Midbrain (tissue), 1 donor: ENCODE data around the gene RNF5.
"Not testable (repeated sequence)": the region's sequence is repeated elsewhere in the genome, so short reads cannot be mapped to it uniquely, and the experiment has no call there.

Experiments
- DNase-seq: peaks from one replicate; lab custom pipeline; 2025; lab: John Stamatoyannopoulos, UW

The RNF5 gene

DNA sequence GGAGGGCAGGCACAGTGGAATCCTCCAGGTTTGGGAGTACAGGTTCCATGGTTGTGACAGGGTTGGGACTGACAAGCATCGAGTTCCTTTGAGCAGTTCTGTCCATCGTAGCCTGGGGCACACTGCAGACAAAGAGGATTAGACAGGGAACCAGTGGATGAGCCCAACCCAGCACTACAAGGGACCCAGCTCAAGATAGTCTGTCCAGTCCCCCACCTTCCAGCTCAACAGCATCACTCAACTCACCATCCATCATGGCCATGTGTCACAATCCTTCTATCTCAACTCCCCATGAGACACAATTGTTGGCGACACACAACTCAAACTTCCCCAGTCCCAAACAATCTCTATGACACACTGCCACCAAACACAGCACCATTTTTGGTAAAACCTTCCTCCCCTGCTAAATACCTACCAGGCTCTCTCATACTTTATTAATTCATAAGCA is 26.1 kb downstream of the RNF5 start:
- DNase-seq, result no peak

DNA sequence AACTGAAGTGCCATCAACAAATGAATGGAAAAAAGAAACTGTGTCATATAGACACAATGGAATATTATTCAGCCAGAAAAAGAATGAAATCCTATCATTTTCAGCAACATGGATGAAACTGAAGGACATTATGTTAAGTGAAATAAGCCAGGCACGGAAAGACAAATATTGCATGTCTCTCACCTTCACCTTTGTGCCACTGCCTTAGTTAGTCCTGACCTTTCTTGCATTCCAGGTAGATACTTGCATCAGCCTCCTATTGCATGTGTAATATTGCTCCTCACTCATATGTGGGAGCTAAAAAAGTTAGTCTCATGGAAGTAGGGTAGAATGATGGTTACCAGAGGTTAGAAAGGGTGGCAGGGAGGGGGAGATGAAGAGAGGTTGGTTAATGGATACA is 30.8 kb downstream of the RNF5 start:
- no peak for DNase-seq

- no peak for DNase-seq
Observed at GRCh38 chr6:32210191-32210601, 32.0 kb downstream of the RNF5 start.

GRCh38 chr6:32211432-32211831 is 33.2 kb downstream of the RNF5 start:
- DNase-seq, result not testable (repeated sequence)

DNA sequence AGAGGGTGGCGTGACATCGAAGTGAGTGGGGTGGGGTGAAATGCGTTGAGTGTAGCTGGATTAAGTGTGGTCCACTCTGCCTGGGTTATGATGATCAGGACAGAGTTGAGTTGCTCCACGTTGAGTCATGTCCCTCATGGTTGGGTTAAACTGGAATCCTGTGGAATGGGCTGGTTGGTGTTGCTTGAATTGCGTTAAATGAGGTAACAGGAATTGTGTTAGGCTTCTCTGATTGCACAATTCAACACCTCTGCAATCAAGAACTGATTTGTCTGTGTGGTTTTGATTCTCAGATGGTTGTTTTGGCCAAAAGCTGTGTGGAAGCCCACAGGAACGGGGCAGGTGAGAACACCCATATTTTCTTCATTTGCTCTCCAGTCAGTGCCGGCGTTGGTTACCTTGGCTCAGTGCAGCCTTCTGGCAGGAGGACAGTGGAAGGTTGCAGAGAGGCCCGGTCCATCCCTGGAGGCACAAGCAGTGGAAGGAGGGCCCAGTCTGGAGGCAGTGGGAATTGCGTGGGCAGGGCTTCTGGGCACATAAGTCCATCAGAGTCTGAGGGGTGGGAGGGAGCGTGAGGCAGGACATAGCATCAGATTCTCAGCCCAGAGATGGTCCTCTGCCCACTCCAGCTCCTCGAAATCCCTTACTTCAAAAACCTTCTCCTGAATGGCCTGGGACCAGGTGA is 34.0 kb downstream of the RNF5 start:
- no peak for DNase-seq

GRCh38 chr6:32213649-32214048 is 35.4 kb downstream of the RNF5 start:
- DNase-seq, result no peak

GRCh38 chr6:32214126-32214525 is 35.9 kb downstream of the RNF5 start:
- DNase-seq, result no peak

- no peak for DNase-seq
Observed at GRCh38 chr6:32215617-32216016, 37.4 kb downstream of the RNF5 start.

GRCh38 chr6:32216285-32216684 is 38.1 kb downstream of the RNF5 start:
- DNase-seq, result no peak

GRCh38 chr6:32216998-32217397 is 38.8 kb downstream of the RNF5 start:
- DNase-seq, result no peak

- no peak for DNase-seq
Observed at GRCh38 chr6:32218167-32218566, 40.0 kb downstream of the RNF5 start.

DNA sequence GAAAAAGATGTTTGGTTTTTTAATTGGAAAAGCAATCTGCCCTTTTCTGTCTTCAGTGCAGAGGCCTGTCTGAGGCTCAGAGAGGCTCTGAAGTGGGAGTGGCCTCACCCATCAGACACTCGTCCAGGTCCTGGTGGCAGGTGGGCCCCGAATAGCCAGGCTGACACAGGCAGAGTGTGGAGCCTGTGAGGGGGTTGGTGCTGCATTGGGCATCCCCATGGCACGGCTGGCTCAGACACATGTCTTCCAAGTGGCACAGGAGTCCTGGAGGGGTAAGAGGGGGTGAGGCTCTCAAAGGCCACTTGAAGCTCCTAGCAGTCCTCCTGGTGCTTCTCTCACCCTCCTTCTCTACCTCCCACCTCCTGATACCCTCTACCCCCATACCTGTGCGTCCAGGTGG is 41.8 kb downstream of the RNF5 start:
- DNase-seq, result no peak

DNA sequence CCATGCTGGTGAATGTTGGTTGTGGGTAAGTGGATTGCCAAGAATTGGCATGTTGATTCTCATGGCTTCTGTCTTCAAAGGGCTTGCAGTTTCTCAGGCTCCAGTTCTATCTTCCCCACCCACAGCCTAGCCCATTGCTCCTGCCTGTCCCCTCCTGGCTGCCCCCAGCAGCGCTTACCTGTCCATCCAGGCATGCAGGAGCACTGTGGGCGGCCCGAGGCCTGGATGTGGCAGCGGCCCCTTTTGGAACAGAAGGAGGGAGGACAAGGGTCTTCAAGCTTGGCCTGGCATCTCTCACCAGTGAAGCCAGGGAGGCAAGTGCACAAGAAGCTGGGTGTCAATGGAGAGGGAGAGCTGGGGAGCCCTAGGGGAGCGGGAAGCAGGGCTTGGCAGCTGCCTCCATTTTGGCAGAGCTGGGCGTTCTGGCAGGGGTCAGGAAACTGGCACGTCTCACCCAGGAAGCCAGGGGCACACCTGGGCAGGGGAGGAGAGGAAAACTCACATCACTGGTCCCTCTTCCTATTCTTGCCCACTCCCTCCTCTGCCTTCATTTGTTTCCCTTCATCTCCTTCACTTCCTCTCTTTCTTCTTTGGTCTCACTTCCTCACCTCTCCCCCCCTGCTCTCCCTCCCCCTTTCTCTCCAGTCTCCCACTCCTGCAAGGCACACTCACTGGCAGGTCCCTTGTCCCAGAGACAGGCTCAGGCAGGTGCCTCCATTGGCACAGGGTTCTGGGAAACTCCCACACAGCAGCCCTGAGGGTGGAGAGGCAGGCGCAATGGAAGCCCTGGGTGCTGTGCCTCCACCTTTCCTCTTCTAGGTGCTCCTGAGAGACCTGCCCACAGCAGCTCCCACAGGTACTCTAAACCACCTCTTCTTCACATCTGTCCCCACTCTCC is 44.4 kb downstream of the RNF5 start:
- no peak for DNase-seq

GRCh38 chr6:32223258-32224235 is 45.3 kb downstream of the RNF5 start, which contains the start of gene NOTCH4:
NOTCH4 (minus strand) TSS chr6:32224067; CDS start chr6:32223928, 139 bp downstream.
- DNase-seq, result no peak

GRCh38 chr6:32224696-32225095 is 46.5 kb downstream of the RNF5 start:
- no peak for DNase-seq

- no peak for DNase-seq
Observed at GRCh38 chr6:32226434-32226833, 48.2 kb downstream of the RNF5 start.
